ENCODE measurements around the gene FAM81A.

The FAM81A gene

GRCh38 chr15:59558851-59559250, 120.9 kb downstream of the FAM81A start:
- Mint-ChIP-seq H3K36me3 (peaks cover 1% of the 10 kb centered on the region), H3K4me1 (no peaks in the 10 kb centered on the region), H3K27ac (no peak overlapping the region), H3K4me3 (no peak overlapping the region), H3K27me3 (no peaks in the 10 kb centered on the region), H3K9me3 (no peaks in the 10 kb centered on the region)

- no peak overlapping the region for H3K4me3 Mint-ChIP-seq
- H3K4me1 Mint-ChIP-seq = no peaks in the 10 kb centered on the region
Measured at GRCh38 chr15:59561547-59561946, 123.6 kb downstream of the FAM81A start.

GRCh38 chr15:59562448-59563186, 124.6 kb downstream of the FAM81A start:
- no peaks in the 10 kb centered on the region for H3K36me3 Mint-ChIP-seq
- no peak overlapping the region for H3K4me3 Mint-ChIP-seq
- H3K4me1 Mint-ChIP-seq = no peaks in the 10 kb centered on the region
- no peak overlapping the region for H3K27ac Mint-ChIP-seq
- H3K9me3 Mint-ChIP-seq = no peaks in the 10 kb centered on the region
- no peaks in the 10 kb centered on the region for H3K27me3 Mint-ChIP-seq

More at GRCh38 chr15:59561547-59561946, 123.6 kb downstream of the FAM81A start:
- H3K27ac Mint-ChIP-seq = no peak overlapping the region
- H3K27me3 Mint-ChIP-seq = no peaks in the 10 kb centered on the region
- no peaks in the 10 kb centered on the region for H3K36me3 Mint-ChIP-seq
- H3K9me3 Mint-ChIP-seq = no peaks in the 10 kb centered on the region

DNA sequence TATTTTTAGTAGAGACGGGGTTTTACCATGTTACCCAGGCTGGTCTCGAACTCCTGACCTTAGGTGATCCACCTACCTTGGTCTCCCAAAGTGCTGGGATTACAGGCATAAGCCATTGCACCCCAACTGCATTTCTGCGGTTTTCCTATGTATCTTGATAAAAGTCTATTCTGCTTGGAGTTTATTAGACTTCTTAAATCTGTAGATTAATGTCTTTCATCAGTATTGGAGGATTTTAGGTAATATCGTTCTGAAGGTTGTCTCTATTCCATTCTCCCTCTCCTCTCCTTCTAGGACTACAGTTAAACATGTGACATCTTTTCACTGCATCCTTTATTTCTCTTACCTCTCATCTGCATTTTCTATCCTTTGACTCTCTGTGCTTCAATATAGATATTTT, 127.3 kb downstream of the FAM81A start:
- Mint-ChIP-seq H3K27ac (no peak overlapping the region), H3K36me3 (no peaks in the 10 kb centered on the region), H3K27me3 (no peaks in the 10 kb centered on the region), H3K4me3 (no peak overlapping the region), H3K9me3 (no peaks in the 10 kb centered on the region), H3K4me1 (no peaks in the 10 kb centered on the region)

- no peaks in the 10 kb centered on the region for H3K9me3 Mint-ChIP-seq
- H3K27me3 Mint-ChIP-seq = no peaks in the 10 kb centered on the region
- no peak overlapping the region for H3K4me3 Mint-ChIP-seq
- H3K27ac Mint-ChIP-seq = no peak overlapping the region
- no peaks in the 10 kb centered on the region for H3K4me1 Mint-ChIP-seq
- H3K36me3 Mint-ChIP-seq = no peaks in the 10 kb centered on the region
Measured at GRCh38 chr15:59567324-59567723, 129.3 kb downstream of the FAM81A start.

DNA sequence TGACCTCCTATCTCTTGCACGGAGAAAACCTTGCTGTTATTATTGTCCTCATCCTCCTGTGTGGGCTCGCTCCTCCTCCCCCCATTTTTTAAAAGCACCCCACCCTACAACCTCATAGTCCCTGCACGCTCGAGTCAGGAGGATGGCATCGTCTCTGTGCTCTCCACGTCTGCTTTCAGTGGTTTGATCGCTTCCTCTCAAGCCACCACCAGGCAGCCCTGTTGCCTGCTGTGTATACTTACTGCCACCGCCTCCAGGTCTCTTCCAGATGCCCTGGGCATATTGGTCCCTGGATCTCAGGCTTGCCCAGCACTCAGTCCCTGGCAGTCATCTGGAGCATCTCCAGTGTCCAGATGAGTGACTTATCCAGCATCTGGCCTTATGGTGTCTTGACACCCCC, 131.5 kb downstream of the FAM81A start:
- H3K36me3 Mint-ChIP-seq = no peaks in the 10 kb centered on the region
- H3K4me3 Mint-ChIP-seq = no peak overlapping the region
- no peaks in the 10 kb centered on the region for H3K9me3 Mint-ChIP-seq
- H3K4me1 Mint-ChIP-seq = no peaks in the 10 kb centered on the region
- H3K27ac Mint-ChIP-seq = no peak overlapping the region
- H3K27me3 Mint-ChIP-seq = no peaks in the 10 kb centered on the region

GRCh38 chr15:59570315-59570714, 132.3 kb downstream of the FAM81A start:
- H3K27me3 Mint-ChIP-seq = no peaks in the 10 kb centered on the region
- no peak overlapping the region for H3K27ac Mint-ChIP-seq
- H3K9me3 Mint-ChIP-seq = no peaks in the 10 kb centered on the region
- H3K4me1 Mint-ChIP-seq = no peaks in the 10 kb centered on the region
- H3K4me3 Mint-ChIP-seq = no peak overlapping the region
- H3K36me3 Mint-ChIP-seq = no peaks in the 10 kb centered on the region

DNA sequence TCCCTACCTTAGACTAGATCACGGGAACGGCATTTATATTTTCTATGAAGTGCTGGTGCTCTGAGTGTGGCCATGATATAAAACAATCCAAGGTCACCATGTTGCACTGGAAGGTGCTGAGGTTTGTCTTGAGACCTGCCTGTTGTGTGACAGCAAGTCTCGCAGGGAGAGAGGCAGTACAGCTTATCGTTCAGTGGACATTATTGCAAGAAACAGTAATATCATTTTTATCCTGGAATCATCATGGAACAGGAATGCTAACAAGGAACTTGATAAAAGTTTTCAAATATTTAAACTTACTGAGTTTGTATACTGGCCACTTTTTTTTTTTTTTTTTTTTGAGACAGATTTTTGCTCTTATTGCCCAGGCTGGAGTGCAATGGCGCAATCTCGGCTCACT, 133.6 kb downstream of the FAM81A start:
- Mint-ChIP-seq H3K27me3 (no peaks in the 10 kb centered on the region), H3K4me1 (no peaks in the 10 kb centered on the region), H3K4me3 (no peak overlapping the region), H3K36me3 (no peaks in the 10 kb centered on the region), H3K9me3 (no peaks in the 10 kb centered on the region), H3K27ac (no peak overlapping the region)

Measured in activated naive CD4-positive, alpha-beta T cell treated with anti-CD3 and anti-CD28 coated beads, Interleukin-2, amount 50 U/mL, for 24 hours (primary cell).